NT2/D1 (cell line): ENCODE data around the gene DHX9.

Experiments used
- SUZ12 ChIP-seq: IDR thresholded peaks from 2 replicates; pipeline ENCODE4 v1.6.1; 2011; ENCODE audit not compliant: insufficient read length, insufficient read depth; ENCODE audit errors: extremely low read depth
- YY1 ChIP-seq: IDR thresholded peaks from 2 replicates; pipeline ENCODE4 v1.6.1; 2011; ENCODE audit not compliant: insufficient read length, insufficient read depth
- ZNF274 ChIP-seq: IDR thresholded peaks from 2 replicates; pipeline ENCODE4 v1.6.1; 2011; ENCODE audit warnings: mild to moderate bottlenecking, low read depth, low read length

GRCh38 chr1:182809414-182809957 is 29.7 kb upstream of the DHX9 start:
- no peak for TF ChIP-seq YY1
- TF ChIP-seq ZNF274, result no peak
- no peak for TF ChIP-seq SUZ12
